OCI-LY7 (cell line): ENCODE data around the gene MAPT. TPM values are rescaled to one million over a fixed set of nuclear protein-coding genes. Genes with fewer than 3 reads are reported as not detected.

ENCODE experiments used
- BruUV-seq: library from RNA; stranded (reverse); fragments of 400-500 nt; replicated peaks from 2 replicates; lab custom pipeline; 2021; lab: Mats Ljungman, UMichigan
- CTCF ChIA-PET: fragments of 300-600 bp; sonication (Branson Sonifier 250); formaldehyde crosslinking; loops from one replicate; lab custom pipeline; 2022; ENCODE audit warnings: antibody characterized with exemption; ENCODE audit not compliant: unreplicated experiment; lab: Charles Lee
- POLR2A ChIA-PET: fragments of 300-600 bp; sonication (Branson Sonifier 250); formaldehyde crosslinking; loops from one replicate; lab custom pipeline; 2022; ENCODE audit warnings: antibody characterized with exemption; lab: Charles Lee
- DNase-seq: peaks from one replicate; pipeline ENCODE4 v3.0.0-alpha.2; 2015; ENCODE audit warnings: low spot score
- H2AFZ ChIP-seq: fragments of 200-600 bp; sonication (generic), shearing (Covaris generic); 2 replicates; pipeline ENCODE4 v1.6.1; 2014; ENCODE audit warnings: mild to moderate bottlenecking, antibody characterized with exemption, low read length, moderate library complexity
- H3K27ac ChIP-seq: fragments of 200-600 bp; sonication (generic); 2 replicates; pipeline ENCODE4 v1.5.1; 2014; ENCODE audit warnings: mixed run types, low read depth, mild to moderate bottlenecking, moderate library complexity, low read length, inconsistent platforms; ENCODE audit not compliant: poor library complexity, severe bottlenecking
- H3K36me3 ChIP-seq: fragments of 200-600 bp; sonication (generic); 2 replicates; pipeline ENCODE4 v1.6.1; 2014; ENCODE audit warnings: mild to moderate bottlenecking, antibody characterized with exemption, low read length, moderate library complexity, mixed read lengths; ENCODE audit not compliant: insufficient read depth
- H3K4me1 ChIP-seq: fragments of 200-600 bp; sonication (generic); 2 replicates; pipeline ENCODE4 v1.5.1; 2014; ENCODE audit warnings: mild to moderate bottlenecking, low read length; ENCODE audit not compliant: insufficient read depth, poor library complexity, severe bottlenecking
- H3K4me2 ChIP-seq: fragments of 200-600 bp; sonication (generic); 2 replicates; pipeline ENCODE4 v1.6.1; 2014; ENCODE audit warnings: mild to moderate bottlenecking, low read length
- H3K4me3 ChIP-seq: fragments of 200-600 bp; sonication (generic); 2 replicates; pipeline ENCODE4 v1.5.1; 2014; ENCODE audit warnings: mild to moderate bottlenecking, low read depth, low read length; ENCODE audit not compliant: poor library complexity, severe bottlenecking
- H3K79me2 ChIP-seq: fragments of 200-600 bp; sonication (generic); 2 replicates; pipeline ENCODE4 v1.6.1; 2016; ENCODE audit warnings: low read depth, mild to moderate bottlenecking, low read length, moderate library complexity, mixed read lengths; ENCODE audit not compliant: insufficient read depth
- H3K9me2 ChIP-seq: fragments of 200-600 bp; sonication (generic); 2 replicates; pipeline ENCODE4 v1.6.1; 2016; ENCODE audit warnings: mild to moderate bottlenecking, low read length, mixed read lengths; ENCODE audit not compliant: insufficient read depth
- H3K9me3 ChIP-seq: fragments of 200-600 bp; sonication (generic); 2 replicates; pipeline ENCODE4 v1.6.1; 2014; ENCODE audit warnings: mild to moderate bottlenecking, mixed run types, low read length, mixed read lengths
- H4K20me1 ChIP-seq: fragments of 200-600 bp; sonication (generic); 2 replicates; pipeline ENCODE4 v1.6.1; 2014; ENCODE audit warnings: mild to moderate bottlenecking, antibody characterized with exemption, low read length, moderate library complexity, mixed read lengths; ENCODE audit not compliant: insufficient read depth
- CTCF ChIP-seq: fragments of 200-600 bp; sonication (generic); conservative IDR thresholded peaks from 2 replicates; pipeline ENCODE4 v1.5.1; 2014; ENCODE audit warnings: mild to moderate bottlenecking, antibody characterized with exemption, low read length, moderate library complexity, mixed read lengths
- EZH2phosphoT487 ChIP-seq: fragments of 200-600 bp; sonication (generic); IDR thresholded peaks from 2 replicates; pipeline ENCODE4 v1.6.1; 2018; ENCODE audit warnings: low read depth, borderline replicate concordance, mild to moderate bottlenecking, mixed run types, antibody characterized with exemption, low read length, moderate library complexity, mixed read lengths
- intact Hi-C: fragments of 100-400 bp; cut with micrococcal nuclease; formaldehyde crosslinking; loops from one replicate; pipeline ENCODE4 v1.10.0; 2022; ENCODE audit not compliant: unreplicated experiment
- total RNA-seq, 2 experiments: library from RNA; depleted of rRNA in 1 of 2; stranded (reverse); fragments of >200 nt in 1 of 2; shearing (Covaris generic) in 1 of 2; gene quantifications; 2 replicates each; pipeline ENCODE4 v1.2.3, GENCODE V29; 2014 to 2022

MAPT gene
- total RNA-seq, 2 experiments from 2014 or later: 0.44 TPM; not detected in 1

- Histone ChIP-seq H3K4me1 (no peaks in the 10 kb centered on the region), H3K79me2 (no peaks in the 10 kb centered on the region), H3K36me3 (no peaks in the 10 kb centered on the region), H2AFZ (no peak overlapping the region), H3K9me2 (no peaks in the 10 kb centered on the region), H3K4me2 (no peak overlapping the region), H3K4me3 (no peak overlapping the region), H3K9me3 (no peaks in the 10 kb centered on the region), H4K20me1 (no peaks in the 10 kb centered on the region), H3K27ac (no peak overlapping the region)
- intact Hi-C loops: no loop called here
- DNase-seq: no peak
- TF ChIP-seq CTCF (no peak), EZH2phosphoT487 (no peak)
- ChIA-PET POLR2A (no interaction called here), CTCF (no interaction called here)
- BruUV-seq: no TSS peak
Measured at GRCh38 chr17:45931677-45932076, 37.3 kb downstream of the MAPT start.

- POLR2A ChIA-PET: no interaction called here
- BruUV-seq: no TSS peak
- H3K9me3 ChIP-seq: no peaks in the 10 kb centered on the region
- H3K4me2 ChIP-seq: no peak overlapping the region
- H2AFZ ChIP-seq: no peak overlapping the region
- TF ChIP-seq CTCF (no peak), EZH2phosphoT487 (no peak)
- H3K36me3 ChIP-seq: no peaks in the 10 kb centered on the region
- H3K27ac ChIP-seq: no peak overlapping the region
- no peaks in the 10 kb centered on the region for H3K4me1 ChIP-seq
- no peaks in the 10 kb centered on the region for H3K9me2 ChIP-seq
- H3K79me2 ChIP-seq: no peaks in the 10 kb centered on the region
- intact Hi-C loops: no loop called here
- CTCF ChIA-PET: no interaction called here
- no peaks in the 10 kb centered on the region for H4K20me1 ChIP-seq
- no peak overlapping the region for H3K4me3 ChIP-seq
- no peak for DNase-seq
Measured at GRCh38 chr17:45934044-45934979, 40.0 kb downstream of the MAPT start.

GRCh38 chr17:45935197-45935709 lies 40.9 kb downstream of the MAPT start:
- POLR2A ChIA-PET: no interaction called here
- no peak overlapping the region for H3K4me2 ChIP-seq
- intact Hi-C loops: no loop called here
- H3K9me3 ChIP-seq: no peaks in the 10 kb centered on the region
- no TSS peak for BruUV-seq
- H4K20me1 ChIP-seq: no peaks in the 10 kb centered on the region
- no peak overlapping the region for H3K4me3 ChIP-seq
- H3K79me2 ChIP-seq: no peaks in the 10 kb centered on the region
- no peak for DNase-seq
- H3K9me2 ChIP-seq: no peaks in the 10 kb centered on the region
- no peak overlapping the region for H2AFZ ChIP-seq
- H3K4me1 ChIP-seq: no peaks in the 10 kb centered on the region
- no peaks in the 10 kb centered on the region for H3K36me3 ChIP-seq
- no peak overlapping the region for H3K27ac ChIP-seq
- CTCF ChIA-PET: no interaction called here
- TF ChIP-seq EZH2phosphoT487: no peak
- no peak for TF ChIP-seq CTCF
